Ishikawa (cell line): ENCODE results near the gene TUBB6.

Experiments
- CEBPB ChIP-seq: IDR thresholded peaks from 2 replicates; pipeline ENCODE4 v1.6.1; 2012
- CREB1 ChIP-seq: IDR thresholded peaks from 2 replicates; pipeline ENCODE4 v1.6.1; 2012; ENCODE audit warnings: low read depth
- EGR1 ChIP-seq: IDR thresholded peaks from 2 replicates; pipeline ENCODE4 v1.6.1; 2012
- EP300 ChIP-seq: IDR thresholded peaks from 2 replicates; pipeline ENCODE4 v1.6.1; 2012; ENCODE audit warnings: borderline replicate concordance
- FOXM1 ChIP-seq: IDR thresholded peaks from 2 replicates; pipeline ENCODE4 v1.6.1; 2012; ENCODE audit warnings: low read depth, borderline replicate concordance
- MAX ChIP-seq: IDR thresholded peaks from 2 replicates; pipeline ENCODE4 v1.6.1; 2012
- NFIC ChIP-seq: IDR thresholded peaks from 2 replicates; pipeline ENCODE4 v1.6.1; 2012
- RAD21 ChIP-seq: IDR thresholded peaks from 2 replicates; pipeline ENCODE4 v1.6.1; 2012; ENCODE audit warnings: low read depth
- REST ChIP-seq: IDR thresholded peaks from 2 replicates; pipeline ENCODE4 v1.6.1; 2012; ENCODE audit warnings: low read depth, mild to moderate bottlenecking
- TAF1 ChIP-seq: IDR thresholded peaks from 2 replicates; pipeline ENCODE4 v1.6.1; 2012; ENCODE audit warnings: low read depth, mild to moderate bottlenecking
- TCF12 ChIP-seq: IDR thresholded peaks from 2 replicates; pipeline ENCODE4 v1.6.1; 2012; ENCODE audit warnings: low read depth
- TEAD4 ChIP-seq: IDR thresholded peaks from 2 replicates; pipeline ENCODE4 v1.6.1; 2012
- USF1 ChIP-seq: IDR thresholded peaks from 2 replicates; pipeline ENCODE4 v1.6.1; 2012
- YY1 ChIP-seq: IDR thresholded peaks from 2 replicates; pipeline ENCODE4 v1.6.1; 2012; ENCODE audit warnings: low read depth
- ZBTB7A ChIP-seq: IDR thresholded peaks from 2 replicates; pipeline ENCODE4 v1.6.1; 2012; ENCODE audit warnings: low read depth

TUBB6 gene

GRCh38 chr18:12293831-12294230 is 14.2 kb upstream of the TUBB6 start:
- TF ChIP-seq REST (no peak), CEBPB (no peak), YY1 (no peak), RAD21 (no peak), TEAD4 (no peak), CREB1 (no peak), TAF1 (no peak), NFIC (no peak), MAX (no peak), FOXM1 (no peak), EGR1 (no peak), TCF12 (no peak), USF1 (no peak), ZBTB7A (no peak), EP300 (no peak)

- TF ChIP-seq TAF1 (no peak), USF1 (no peak), EP300 (no peak), MAX (no peak), RAD21 (no peak), YY1 (no peak), REST (no peak), TEAD4 (no peak), NFIC (no peak), EGR1 (no peak), CEBPB (no peak), ZBTB7A (no peak), FOXM1 (no peak)
These were observed 12.5 kb upstream of the TUBB6 start for GRCh38 chr18:12295389-12296086.

- TF ChIP-seq EGR1: no peak
- no peak for TF ChIP-seq RAD21
- no peak for TF ChIP-seq NFIC
- no peak for TF ChIP-seq FOXM1
- TF ChIP-seq REST: no peak
- no peak for TF ChIP-seq EP300
- no peak for TF ChIP-seq CREB1
- no peak for TF ChIP-seq TCF12
- TF ChIP-seq TAF1: no peak
- no peak for TF ChIP-seq USF1
- no peak for TF ChIP-seq MAX
- TF ChIP-seq YY1: no peak
- no peak for TF ChIP-seq TEAD4
- no peak for TF ChIP-seq CEBPB
- no peak for TF ChIP-seq ZBTB7A
These were observed 12.0 kb upstream of the TUBB6 start for GRCh38 chr18:12296087-12296403.

- TF ChIP-seq TEAD4: no peak
- TF ChIP-seq NFIC: no peak
- TF ChIP-seq MAX: no peak
- TF ChIP-seq RAD21: no peak
- TF ChIP-seq USF1: no peak
- no peak for TF ChIP-seq YY1
- TF ChIP-seq EGR1: no peak
- TF ChIP-seq EP300: no peak
- no peak for TF ChIP-seq CREB1
- TF ChIP-seq ZBTB7A: no peak
- TF ChIP-seq TAF1: no peak
- TF ChIP-seq CEBPB: no peak
- no peak for TF ChIP-seq FOXM1
- TF ChIP-seq TCF12: no peak
- no peak for TF ChIP-seq REST
These were observed 11.6 kb upstream of the TUBB6 start for GRCh38 chr18:12296457-12296856.
